Suprapubic skin (tissue), 3 donors: ENCODE data around the gene PVR.

Experiments used
- POLR2A ChIP-seq, 2 donors: fragments of 450-650 bp; IDR thresholded peaks; one replicate each; pipeline ENCODE4 v1.6.1; 2017; ENCODE audit warnings: antibody characterized with exemption in 2 of 2, mild to moderate bottlenecking in 2 of 2, moderate library complexity in 2 of 2
- TF ChIP-seq, protein P1 (sequence below), 2 donors: fragments of 200-600 bp in 1 of 2; fragments of 450-650 bp in 1 of 2; sonication (generic) in 1 of 2; IDR thresholded peaks; one replicate each; pipeline ENCODE4 v1.5.1; 2016 to 2019; ENCODE audit warnings: antibody characterized with exemption in 2 of 2, mild to moderate bottlenecking in 1 of 2, moderate library complexity in 1 of 2

DNA sequence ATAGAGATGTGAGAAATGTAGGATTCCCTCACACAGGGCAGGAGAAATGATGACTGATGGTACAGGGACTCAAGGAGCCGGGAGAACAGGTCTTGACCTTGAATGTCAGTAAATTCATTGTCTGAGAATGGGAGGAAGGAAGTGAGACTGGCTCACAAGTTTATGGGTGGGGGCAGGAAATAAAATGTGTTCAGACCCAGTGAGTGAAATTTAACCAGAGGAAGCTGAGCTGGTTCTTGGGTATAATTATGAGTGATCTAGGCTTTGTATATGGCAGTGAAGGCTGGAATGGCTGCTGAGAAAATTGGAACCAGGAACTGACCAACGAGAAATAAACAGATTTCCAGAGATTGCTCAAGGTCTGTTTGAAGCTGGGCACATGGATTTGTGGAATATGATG is 36.7 kb upstream of the PVR start:
- TF ChIP-seq, protein P1, sequence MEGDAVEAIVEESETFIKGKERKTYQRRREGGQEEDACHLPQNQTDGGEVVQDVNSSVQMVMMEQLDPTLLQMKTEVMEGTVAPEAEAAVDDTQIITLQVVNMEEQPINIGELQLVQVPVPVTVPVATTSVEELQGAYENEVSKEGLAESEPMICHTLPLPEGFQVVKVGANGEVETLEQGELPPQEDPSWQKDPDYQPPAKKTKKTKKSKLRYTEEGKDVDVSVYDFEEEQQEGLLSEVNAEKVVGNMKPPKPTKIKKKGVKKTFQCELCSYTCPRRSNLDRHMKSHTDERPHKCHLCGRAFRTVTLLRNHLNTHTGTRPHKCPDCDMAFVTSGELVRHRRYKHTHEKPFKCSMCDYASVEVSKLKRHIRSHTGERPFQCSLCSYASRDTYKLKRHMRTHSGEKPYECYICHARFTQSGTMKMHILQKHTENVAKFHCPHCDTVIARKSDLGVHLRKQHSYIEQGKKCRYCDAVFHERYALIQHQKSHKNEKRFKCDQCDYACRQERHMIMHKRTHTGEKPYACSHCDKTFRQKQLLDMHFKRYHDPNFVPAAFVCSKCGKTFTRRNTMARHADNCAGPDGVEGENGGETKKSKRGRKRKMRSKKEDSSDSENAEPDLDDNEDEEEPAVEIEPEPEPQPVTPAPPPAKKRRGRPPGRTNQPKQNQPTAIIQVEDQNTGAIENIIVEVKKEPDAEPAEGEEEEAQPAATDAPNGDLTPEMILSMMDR (IDR thresholded peaks at IDR 0.05): no peak
- no peak for TF ChIP-seq POLR2A (IDR thresholded peaks at IDR 0.05)
